ENCODE results near the gene PADI3.

DNA sequence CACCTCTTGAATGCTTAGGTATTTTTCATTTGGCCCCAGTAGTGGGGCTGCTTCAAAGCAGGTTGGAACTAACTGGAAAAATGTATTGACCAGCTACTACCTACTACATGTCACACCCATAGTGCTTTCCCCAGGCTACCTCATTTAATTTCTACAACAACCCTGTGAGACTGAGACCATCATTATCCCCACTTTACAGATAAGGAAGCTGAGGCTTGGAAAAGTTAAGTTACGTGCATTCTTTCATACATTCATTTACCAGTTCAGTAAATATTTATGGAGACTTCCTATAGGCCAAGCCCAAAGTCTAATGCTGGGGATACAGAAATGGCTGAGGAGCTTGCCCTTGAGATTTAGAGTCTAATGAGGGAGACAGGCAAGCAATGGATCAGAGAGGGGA is 14.5 kb upstream of the PADI3 start:
- no peak for TF ChIP-seq POLR2A (IDR thresholded peaks at IDR 0.05)
- TF ChIP-seq, protein P1, sequence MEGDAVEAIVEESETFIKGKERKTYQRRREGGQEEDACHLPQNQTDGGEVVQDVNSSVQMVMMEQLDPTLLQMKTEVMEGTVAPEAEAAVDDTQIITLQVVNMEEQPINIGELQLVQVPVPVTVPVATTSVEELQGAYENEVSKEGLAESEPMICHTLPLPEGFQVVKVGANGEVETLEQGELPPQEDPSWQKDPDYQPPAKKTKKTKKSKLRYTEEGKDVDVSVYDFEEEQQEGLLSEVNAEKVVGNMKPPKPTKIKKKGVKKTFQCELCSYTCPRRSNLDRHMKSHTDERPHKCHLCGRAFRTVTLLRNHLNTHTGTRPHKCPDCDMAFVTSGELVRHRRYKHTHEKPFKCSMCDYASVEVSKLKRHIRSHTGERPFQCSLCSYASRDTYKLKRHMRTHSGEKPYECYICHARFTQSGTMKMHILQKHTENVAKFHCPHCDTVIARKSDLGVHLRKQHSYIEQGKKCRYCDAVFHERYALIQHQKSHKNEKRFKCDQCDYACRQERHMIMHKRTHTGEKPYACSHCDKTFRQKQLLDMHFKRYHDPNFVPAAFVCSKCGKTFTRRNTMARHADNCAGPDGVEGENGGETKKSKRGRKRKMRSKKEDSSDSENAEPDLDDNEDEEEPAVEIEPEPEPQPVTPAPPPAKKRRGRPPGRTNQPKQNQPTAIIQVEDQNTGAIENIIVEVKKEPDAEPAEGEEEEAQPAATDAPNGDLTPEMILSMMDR (IDR thresholded peaks at IDR 0.05), result no peak

Data from body of pancreas (tissue), 4 donors.